SH-SY5Y (cell line): Measurements from ENCODE around the gene PKIG.

Experiments
- GATA2 ChIP-seq: IDR thresholded peaks from 2 replicates; pipeline ENCODE4 v1.6.1; 2011; ENCODE audit warnings: mild to moderate bottlenecking, low read depth, low read length
- GATA3 ChIP-seq: IDR thresholded peaks from 2 replicates; pipeline ENCODE4 v1.6.1; 2011; ENCODE audit warnings: low read depth, mild to moderate bottlenecking, low read length, moderate library complexity

Gene PKIG

GRCh38 chr20:44644667-44645131, 62.3 kb downstream of the PKIG start:
- no peak for TF ChIP-seq GATA2
- TF ChIP-seq GATA3, result no peak

GRCh38 chr20:44646023-44646640, 63.8 kb downstream of the PKIG start:
- TF ChIP-seq GATA2 (no peak), GATA3 (no peak)

- TF ChIP-seq GATA2 (no peak), GATA3 (no peak)
These were observed 64.4 kb downstream of the PKIG start for GRCh38 chr20:44646641-44647274.

GRCh38 chr20:44648068-44648467, 65.7 kb downstream of the PKIG start:
- no peak for TF ChIP-seq GATA2
- no peak for TF ChIP-seq GATA3

- no peak for TF ChIP-seq GATA2
- no peak for TF ChIP-seq GATA3
These were observed 66.2 kb downstream of the PKIG start for GRCh38 chr20:44648579-44648978.

- TF ChIP-seq GATA3, result no peak
- no peak for TF ChIP-seq GATA2
These were observed 66.7 kb downstream of the PKIG start for GRCh38 chr20:44649126-44649525.

GRCh38 chr20:44649976-44650375, 67.6 kb downstream of the PKIG start:
- TF ChIP-seq GATA3 (no peak), GATA2 (no peak)

GRCh38 chr20:44650771-44651433, 68.5 kb downstream of the PKIG start:
- TF ChIP-seq GATA3 (no peak), GATA2 (no peak)

- no peak for TF ChIP-seq GATA3
- no peak for TF ChIP-seq GATA2
These were observed 69.0 kb downstream of the PKIG start for GRCh38 chr20:44651434-44651683.

GRCh38 chr20:44651684-44652423, 69.5 kb downstream of the PKIG start, which contains the start of gene ADA:
TSS of gene ADA (minus strand) at chr20:44651699. CDS start at chr20:44651607, 92 bp downstream.
- TF ChIP-seq GATA3 (no peak), GATA2 (no peak)

GRCh38 chr20:44653546-44653945, 71.2 kb downstream of the PKIG start:
- TF ChIP-seq GATA3, result no peak

GRCh38 chr20:44656448-44656847, 74.1 kb downstream of the PKIG start:
- no peak for TF ChIP-seq GATA3
- no peak for TF ChIP-seq GATA2

GRCh38 chr20:44657875-44658274, 75.5 kb downstream of the PKIG start:
- no peak for TF ChIP-seq GATA3
- TF ChIP-seq GATA2, result no peak

GRCh38 chr20:44658810-44659209, 76.4 kb downstream of the PKIG start:
- TF ChIP-seq GATA2 (no peak), GATA3 (no peak)
